Gastroesophageal sphincter (tissue), 3 donors: Measurements from ENCODE around the gene RUSC1.

Source experiments
- EP300 ChIP-seq: sonication (generic); formaldehyde crosslinking; IDR thresholded peaks from one replicate; pipeline ENCODE4 v1.6.1; 2017; ENCODE audit warnings: antibody characterized with exemption, mild to moderate bottlenecking
- POLR2A ChIP-seq, 2 donors: fragments of 450-650 bp; IDR thresholded peaks; one replicate each; pipeline ENCODE4 v1.6.1; 2017; ENCODE audit warnings: antibody characterized with exemption in 2 of 2, mild to moderate bottlenecking in 2 of 2, moderate library complexity in 1 of 2
- TF ChIP-seq, protein P1 (sequence below), 4 experiments: fragments of 200-600 bp in 2 of 4; fragments of 450-650 bp in 2 of 4; sonication (generic) in 1 of 4; IDR thresholded peaks; one replicate each; pipeline ENCODE4 v1.5.1; 2017 to 2019; ENCODE audit warnings: antibody characterized with exemption in 4 of 4, mild to moderate bottlenecking in 2 of 4, moderate library complexity in 2 of 4

DNA sequence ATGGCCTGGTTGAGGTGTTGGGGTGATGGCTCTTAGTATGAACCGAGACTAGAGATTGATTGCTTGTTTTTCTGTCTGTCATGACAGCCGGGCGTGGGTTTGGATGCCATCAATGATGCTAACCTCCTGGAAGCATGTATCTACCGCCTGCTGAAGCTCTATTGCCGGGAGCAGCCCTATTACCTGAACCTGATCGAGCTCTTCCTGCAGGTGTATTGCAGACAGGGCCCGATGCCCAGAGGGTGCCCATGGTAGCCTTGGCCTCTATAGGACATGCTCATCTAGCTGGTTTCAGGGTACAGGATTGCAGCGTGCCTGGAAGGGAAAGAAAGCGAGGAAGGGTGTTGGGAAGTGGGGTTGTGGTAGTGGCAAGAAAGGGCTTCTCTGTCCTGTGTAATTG lies 2.6 kb upstream of the RUSC1 start:
- TF ChIP-seq, protein P1, sequence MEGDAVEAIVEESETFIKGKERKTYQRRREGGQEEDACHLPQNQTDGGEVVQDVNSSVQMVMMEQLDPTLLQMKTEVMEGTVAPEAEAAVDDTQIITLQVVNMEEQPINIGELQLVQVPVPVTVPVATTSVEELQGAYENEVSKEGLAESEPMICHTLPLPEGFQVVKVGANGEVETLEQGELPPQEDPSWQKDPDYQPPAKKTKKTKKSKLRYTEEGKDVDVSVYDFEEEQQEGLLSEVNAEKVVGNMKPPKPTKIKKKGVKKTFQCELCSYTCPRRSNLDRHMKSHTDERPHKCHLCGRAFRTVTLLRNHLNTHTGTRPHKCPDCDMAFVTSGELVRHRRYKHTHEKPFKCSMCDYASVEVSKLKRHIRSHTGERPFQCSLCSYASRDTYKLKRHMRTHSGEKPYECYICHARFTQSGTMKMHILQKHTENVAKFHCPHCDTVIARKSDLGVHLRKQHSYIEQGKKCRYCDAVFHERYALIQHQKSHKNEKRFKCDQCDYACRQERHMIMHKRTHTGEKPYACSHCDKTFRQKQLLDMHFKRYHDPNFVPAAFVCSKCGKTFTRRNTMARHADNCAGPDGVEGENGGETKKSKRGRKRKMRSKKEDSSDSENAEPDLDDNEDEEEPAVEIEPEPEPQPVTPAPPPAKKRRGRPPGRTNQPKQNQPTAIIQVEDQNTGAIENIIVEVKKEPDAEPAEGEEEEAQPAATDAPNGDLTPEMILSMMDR (IDR thresholded peaks at IDR 0.05), result no peak
- no peak for TF ChIP-seq POLR2A (IDR thresholded peaks at IDR 0.05)
- TF ChIP-seq EP300, result no peak
